Measurements from ENCODE around the gene CUEDC1. TPM values are rescaled to one million over a fixed set of nuclear protein-coding genes. Genes with fewer than 3 reads are reported as not detected.

CUEDC1 gene
- total RNA-seq (2021) (60.7 and 61.4 TPM in 2 replicates), Bru-seq, nascent RNA (percentile 74 among the genes with signal in this experiment), BruChase-seq, experiment 1, labeled RNA remaining after a 2-hour chase (percentile 74 among the genes with signal in this experiment), BruChase-seq, experiment 2, labeled RNA remaining after a 6-hour chase (percentile 74 among the genes with signal in this experiment)
- long read RNA-seq, transcript CUEDC1-206 (11 exons, 3,621 nt) = major isoform, 29 of 83 reads
- long read RNA-seq, transcript CUEDC1-204 (2 exons, 707 nt) = minor isoform, 7 of 83 reads
- long read RNA-seq, partial matches to known transcripts = 7 of 83 reads
- long read RNA-seq, other reads (novel, unspliced or antisense) = 36 of 83 reads

- Histone ChIP-seq H3K9me3 (ENCODE audit: insufficient read depth, low read depth) (no peaks in the 10 kb centered on the region), H3K27ac (peak within 1 kb of the TSS; percentile 46; the same call in 1 of the 2 replicates), H3K4me1 (replicated peaks; ENCODE audit: insufficient read depth) (peaks cover 48% of the 10 kb centered on the region), H2AFZ (peak within 1 kb of the TSS; percentile 93), H3K27me3 (ENCODE audit: insufficient read depth, low read depth) (no peaks in the 10 kb centered on the region), H4K20me1 (ENCODE audit: insufficient read depth) (no peaks in the 10 kb centered on the region), H3K9me2 (ENCODE audit: insufficient read depth) (no peaks in the 10 kb centered on the region), H3K79me2 (ENCODE audit: low read depth) (peaks cover 38% of the 10 kb centered on the region), H3K4me3 (peak within 1 kb of the TSS; percentile 74), H3F3A (ENCODE audit: insufficient read depth, low read depth) (peaks cover 19% of the 10 kb centered on the region; the same call in 1 of the 2 replicates), H3K4me2 (peak within 1 kb of the TSS; percentile 88), H3K36me3 (ENCODE audit: low read depth) (no peaks in the 10 kb centered on the region)
- intact Hi-C loops (cut with micrococcal nuclease; ENCODE audit: unreplicated experiment) = no loop called here
- POLR2A ChIA-PET (ENCODE audit: unreplicated experiment) = interaction anchor here (0.5 to 0.6 kb wide), 4 partner anchors 34 to 858 kb away, joined by 3 to 4 read pairs (median 4); no protein-coding TSS in a partner anchor
- TF ChIP-seq EZH2 (IDR thresholded peaks at IDR 0.05; ENCODE audit: low read depth) (no peak), CTCF (conservative IDR thresholded peaks at IDR 0.05) (0 out of 2 replicates have a peak, but pooled peaks have one; percentile 24)
- CTCF ChIA-PET = interaction anchor here (0.6 to 1.2 kb wide), 3 partner anchors 62 to 362 kb away, joined by 3 to 4 read pairs (median 3); no protein-coding TSS in a partner anchor
- peak in 1 of 2 experiments; percentile 73 for DNase-seq
- BruUV-seq (replicated peaks) = no TSS peak
Measured at GRCh38 chr17:57955183-57955931, at the start of gene CUEDC1. CUEDC1 (minus strand) TSS chr17:57955412; CDS start chr17:57885564, 69,848 bp downstream.

GRCh38 chr17:58004060-58004459 lies 48.8 kb upstream of the CUEDC1 start:
- H3K4me2 ChIP-seq = peak overlapping the region; percentile 97
- ChIA-PET CTCF (no interaction called here), POLR2A (ENCODE audit: unreplicated experiment) (no interaction called here)
- peaks cover 69% of the 10 kb centered on the region for H4K20me1 ChIP-seq (ENCODE audit: insufficient read depth)
- H3K4me1 ChIP-seq (replicated peaks; ENCODE audit: insufficient read depth) = peaks cover 38% of the 10 kb centered on the region
- H2AFZ ChIP-seq = no peak overlapping the region
- TF ChIP-seq EZH2 (IDR thresholded peaks at IDR 0.05; ENCODE audit: low read depth) = no peak
- no peak for TF ChIP-seq CTCF (conservative IDR thresholded peaks at IDR 0.05)
- peaks cover 56% of the 10 kb centered on the region for H3K36me3 ChIP-seq (ENCODE audit: low read depth)
- H3K27me3 ChIP-seq (ENCODE audit: insufficient read depth, low read depth) = no peaks in the 10 kb centered on the region
- H3F3A ChIP-seq (ENCODE audit: insufficient read depth, low read depth) = peaks cover 75% of the 10 kb centered on the region
- no peak for DNase-seq
- H3K4me3 ChIP-seq = peak overlapping the region; percentile 95; the same call in 1 of the 2 replicates
- H3K79me2 ChIP-seq (ENCODE audit: low read depth) = peaks cover 66% of the 10 kb centered on the region
- no TSS peak for BruUV-seq (replicated peaks)
- H3K9me3 ChIP-seq (ENCODE audit: insufficient read depth, low read depth) = no peaks in the 10 kb centered on the region
- intact Hi-C loops (cut with micrococcal nuclease; ENCODE audit: unreplicated experiment) = loop anchor here (10.0 kb wide), 1 partner anchor 759 kb away; no protein-coding TSS in a partner anchor
- H3K27ac ChIP-seq = no peak overlapping the region
- H3K9me2 ChIP-seq (ENCODE audit: insufficient read depth) = no peaks in the 10 kb centered on the region

GRCh38 chr17:58002973-58003372 lies 47.8 kb upstream of the CUEDC1 start:
- Histone ChIP-seq H2AFZ (no peak overlapping the region), H3K79me2 (ENCODE audit: low read depth) (peaks cover 55% of the 10 kb centered on the region), H3K4me2 (peak overlapping the region; percentile 97; the same call in 1 of the 2 replicates), H4K20me1 (ENCODE audit: insufficient read depth) (peaks cover 80% of the 10 kb centered on the region), H3K9me2 (ENCODE audit: insufficient read depth) (no peaks in the 10 kb centered on the region), H3K27ac (no peak overlapping the region), H3K9me3 (ENCODE audit: insufficient read depth, low read depth) (no peaks in the 10 kb centered on the region), H3K4me3 (no peak overlapping the region), H3K36me3 (ENCODE audit: low read depth) (peaks cover 63% of the 10 kb centered on the region), H3K4me1 (replicated peaks; ENCODE audit: insufficient read depth) (peaks cover 31% of the 10 kb centered on the region), H3F3A (ENCODE audit: insufficient read depth, low read depth) (peaks cover 81% of the 10 kb centered on the region), H3K27me3 (ENCODE audit: insufficient read depth, low read depth) (no peaks in the 10 kb centered on the region)
- intact Hi-C loops (cut with micrococcal nuclease; ENCODE audit: unreplicated experiment) = loop anchor here (10.0 kb wide), 1 partner anchor 758 kb away; no protein-coding TSS in a partner anchor
- no peak for TF ChIP-seq EZH2 (IDR thresholded peaks at IDR 0.05; ENCODE audit: low read depth)
- TF ChIP-seq CTCF (conservative IDR thresholded peaks at IDR 0.05) = no peak
- ChIA-PET POLR2A (ENCODE audit: unreplicated experiment) (no interaction called here), CTCF (interaction anchor here (0.6 kb wide), 1 partner anchor 145 kb away, joined by 3 read pairs; no protein-coding TSS in a partner anchor)
- no TSS peak for BruUV-seq (replicated peaks)
- no peak for DNase-seq

Data from PC-9 (cell line).